HCT116 (cell line): ENCODE results near the gene TMEM139.

Experiments
- CEBPB ChIP-seq: IDR thresholded peaks from 2 replicates; pipeline ENCODE4 v1.6.1; 2012; ENCODE audit warnings: low read depth
- CTCF ChIP-seq, 3 experiments: fragments of 200-600 bp in 1 of 3; sonication (generic) in 1 of 3; IDR thresholded peaks in 2 of 3; conservative IDR thresholded peaks in 1 of 3; 2 replicates each; pipeline ENCODE4 v1.5.1; 2012 to 2017; ENCODE audit warnings: low read depth in 2 of 3, low read length in 2 of 3, antibody characterized with exemption in 1 of 3, borderline replicate concordance in 1 of 3, control low read depth in 1 of 3, mild to moderate bottlenecking in 1 of 3, mixed read lengths in 1 of 3, mixed run types in 1 of 3, moderate library complexity in 1 of 3; ENCODE audit not compliant: insufficient read depth in 1 of 3
- EZH2 ChIP-seq: fragments of 200-600 bp; sonication (generic); IDR thresholded peaks from 2 replicates; pipeline ENCODE4 v1.6.1; 2017; ENCODE audit warnings: antibody characterized with exemption, mixed run types
- EZH2phosphoT487 ChIP-seq: fragments of 200-600 bp; IDR thresholded peaks from 2 replicates; pipeline ENCODE4 v1.6.1; 2018; ENCODE audit warnings: antibody characterized with exemption, borderline replicate concordance
- MAX ChIP-seq: IDR thresholded peaks from 2 replicates; pipeline ENCODE4 v1.6.1; 2012
- POLR2A ChIP-seq: IDR thresholded peaks from 2 replicates; pipeline ENCODE4 v1.7.0; 2011; ENCODE audit warnings: borderline replicate concordance; ENCODE audit not compliant: insufficient read depth, insufficient read length; ENCODE audit errors: extremely low read depth
- POLR2AphosphoS5 ChIP-seq: IDR thresholded peaks from 2 replicates; pipeline ENCODE4 v1.6.1; 2011; ENCODE audit warnings: mild to moderate bottlenecking, low read depth, low read length, moderate library complexity
- REST ChIP-seq: IDR thresholded peaks from 2 replicates; pipeline ENCODE4 v1.6.1; 2012; ENCODE audit warnings: low read depth
- SP1 ChIP-seq: IDR thresholded peaks from 2 replicates; pipeline ENCODE4 v1.6.1; 2012; ENCODE audit warnings: low read depth
- SRF ChIP-seq: IDR thresholded peaks from 2 replicates; pipeline ENCODE4 v1.6.1; 2012; ENCODE audit warnings: low read depth
- YY1 ChIP-seq: IDR thresholded peaks from 2 replicates; pipeline ENCODE4 v1.6.1; 2011; ENCODE audit warnings: low read length, low read depth, moderate library complexity, mild to moderate bottlenecking; ENCODE audit not compliant: insufficient replicate concordance; ENCODE audit errors: extremely low read depth
- ZFX ChIP-seq: fragments of 450-650 bp; IDR thresholded peaks from 2 replicates; pipeline ENCODE4 v1.6.1; 2017
- ZNF274 ChIP-seq: fragments of 200-500 bp; sonication (Bioruptor generic); IDR thresholded peaks from 2 replicates; pipeline ENCODE4 v1.6.1; 2014; ENCODE audit warnings: mild to moderate bottlenecking, low read depth, low read length, inconsistent platforms

- TF ChIP-seq SP1 = no peak
- no peak for TF ChIP-seq POLR2A
- no peak for TF ChIP-seq POLR2AphosphoS5
- no peak for TF ChIP-seq CTCF (IDR thresholded peaks at IDR 0.05 in 2 of 3, conservative IDR thresholded peaks at IDR 0.05 in 1 of 3; ENCODE audit: borderline replicate concordance in 1 of 3, insufficient read depth in 1 of 3, low read depth in 2 of 3, low read length in 2 of 3)
- TF ChIP-seq ZNF274 = no peak
- no peak for TF ChIP-seq REST
- TF ChIP-seq SRF = no peak
- TF ChIP-seq MAX = no peak
- no peak for TF ChIP-seq YY1
- no peak for TF ChIP-seq ZFX
- no peak for TF ChIP-seq CEBPB
- no peak for TF ChIP-seq EZH2phosphoT487
- TF ChIP-seq EZH2 = no peak
These were observed 40.4 kb upstream of the TMEM139 start for GRCh38 chr7:143244321-143244720.
